HepG2 (cell line): ENCODE data around the gene HIF3A.

Experiments
- HNRNPLL ChIP-seq: fragments of 200-400 bp; formaldehyde crosslinking; IDR thresholded peaks from 2 replicates; pipeline ENCODE4 v1.6.1; 2017; ENCODE audit warnings: mild to moderate bottlenecking, low read depth, low read length; ENCODE audit not compliant: poor library complexity, severe bottlenecking
- POLR2AphosphoS5 ChIP-seq: IDR thresholded peaks from 2 replicates; pipeline ENCODE4 v1.6.1; 2012; ENCODE audit warnings: low read depth, low read length

DNA sequence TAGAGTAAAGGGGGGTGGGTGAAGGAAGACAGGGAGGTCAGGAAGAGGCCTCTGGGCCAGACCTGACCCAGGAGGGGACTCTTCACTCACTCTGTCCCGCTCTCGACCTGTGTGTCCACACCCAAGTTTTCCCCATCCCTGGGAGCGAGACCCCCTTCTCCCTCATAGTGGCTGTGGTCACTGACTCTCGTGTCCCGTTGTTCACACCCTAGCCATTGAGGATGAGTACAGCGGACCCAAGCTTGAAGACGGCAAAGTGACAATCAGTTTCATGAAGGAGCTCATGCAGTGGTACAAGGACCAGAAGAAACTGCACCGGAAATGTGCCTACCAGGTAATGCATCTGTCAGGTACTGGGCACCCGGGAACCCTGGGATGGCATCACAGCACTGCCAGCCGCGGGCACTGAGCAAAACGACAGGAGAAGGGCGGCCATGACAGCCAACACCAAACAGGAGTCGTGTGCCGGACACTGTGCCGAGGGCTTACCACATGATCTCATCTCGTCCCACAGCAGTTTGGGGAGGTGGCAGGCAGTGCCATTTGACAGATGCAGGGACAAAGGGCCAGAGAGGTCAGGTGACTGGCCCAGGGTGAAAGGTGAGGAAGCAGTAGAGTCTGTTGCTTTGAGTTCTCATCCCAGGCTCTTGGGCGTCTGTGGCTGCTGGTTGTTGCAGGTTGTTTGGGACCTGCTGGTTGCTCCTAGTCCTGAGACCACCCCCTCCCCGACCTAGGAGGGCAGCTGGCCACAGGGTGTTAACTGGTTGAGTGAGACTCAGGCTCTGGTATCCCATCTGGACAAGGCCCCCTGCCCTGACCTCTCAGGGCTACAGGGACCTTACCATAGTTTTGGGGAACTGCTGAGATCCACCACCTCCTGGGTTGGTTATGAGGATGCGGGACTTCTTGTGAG is 79.7 kb downstream of the HIF3A start:
- TF ChIP-seq HNRNPLL (no peak), POLR2AphosphoS5 (no peak)
